MM.1S (cell line): ENCODE results near the gene PRIMA1.

Experiments
- DNase-seq: peaks from one replicate; pipeline ENCODE4 v3.0.0-alpha.2; 2015
- H2AFZ ChIP-seq: fragments of 300-600 bp; sonication (generic); 2 replicates; pipeline ENCODE4 v1.6.0; 2016; ENCODE audit warnings: antibody characterized with exemption, low read length
- H3F3A ChIP-seq: fragments of 300-600 bp; sonication (generic); 2 replicates; pipeline ENCODE4 v1.6.1; 2016; ENCODE audit warnings: mild to moderate bottlenecking, antibody characterized with exemption, low read length, moderate library complexity, mixed read lengths; ENCODE audit not compliant: insufficient read depth
- H3K27ac ChIP-seq: fragments of 300-600 bp; sonication (generic); 2 replicates; pipeline ENCODE4 v1.5.1; 2016; ENCODE audit warnings: mild to moderate bottlenecking, low read length
- H3K27me3 ChIP-seq: fragments of 300-600 bp; sonication (generic); replicated peaks from 2 replicates; pipeline ENCODE4 v1.6.0; 2016; ENCODE audit warnings: low read length; ENCODE audit not compliant: insufficient read depth
- H3K36me3 ChIP-seq: fragments of 300-600 bp; sonication (generic); replicated peaks from 2 replicates; pipeline ENCODE4 v1.6.1; 2016; ENCODE audit warnings: mild to moderate bottlenecking, low read length, mixed read lengths; ENCODE audit not compliant: insufficient read depth
- H3K4me1 ChIP-seq: fragments of 300-600 bp; sonication (generic); 2 replicates; pipeline ENCODE4 v1.6.1; 2016; ENCODE audit warnings: low read length, mixed read lengths
- H3K4me2 ChIP-seq: fragments of 300-600 bp; sonication (generic); 2 replicates; pipeline ENCODE4 v1.6.0; 2016; ENCODE audit warnings: low read depth, low read length
- H3K4me3 ChIP-seq: fragments of 300-600 bp; sonication (generic); 2 replicates; pipeline ENCODE4 v1.5.1; 2016; ENCODE audit warnings: low read length, mixed read lengths
- H3K79me2 ChIP-seq: fragments of 300-600 bp; sonication (generic); 2 replicates; pipeline ENCODE4 v1.6.1; 2016; ENCODE audit warnings: mixed run types, low read length, mixed read lengths
- H3K9ac ChIP-seq: fragments of 300-600 bp; sonication (generic); 2 replicates; pipeline ENCODE4 v1.6.1; 2016; ENCODE audit warnings: low read length, mixed read lengths
- H3K9me2 ChIP-seq: fragments of 300-600 bp; sonication (generic); replicated peaks from 2 replicates; pipeline ENCODE4 v1.6.1; 2016; ENCODE audit warnings: mild to moderate bottlenecking, low read length, mixed read lengths; ENCODE audit not compliant: insufficient read depth
- H3K9me3 ChIP-seq: fragments of 300-600 bp; sonication (generic); replicated peaks from 2 replicates; pipeline ENCODE4 v1.6.1; 2016; ENCODE audit warnings: mild to moderate bottlenecking, low read length, mixed read lengths; ENCODE audit not compliant: insufficient read depth
- H4K20me1 ChIP-seq: fragments of 300-600 bp; sonication (generic); 2 replicates; pipeline ENCODE4 v1.6.1; 2016; ENCODE audit warnings: mild to moderate bottlenecking, low read length, moderate library complexity, mixed read lengths; ENCODE audit not compliant: insufficient read depth
- EZH2 ChIP-seq: fragments of 300-600 bp; sonication (generic); optimal IDR thresholded peaks from 2 replicates; pipeline ENCODE3; 2017; ENCODE audit warnings: low read depth, mild to moderate bottlenecking, antibody characterized with exemption, low read length, mixed read lengths
- EZH2phosphoT487 ChIP-seq: fragments of 300-600 bp; sonication (generic); IDR thresholded peaks from 2 replicates; pipeline ENCODE4 v1.6.1; 2018; ENCODE audit warnings: antibody characterized with exemption, low read length
- TF ChIP-seq, protein P1 (sequence below): fragments of 300-600 bp; sonication (generic); IDR thresholded peaks from 2 replicates; pipeline ENCODE4 v1.5.1; 2016; ENCODE audit warnings: antibody characterized with exemption, low read length, mixed read lengths

PRIMA1 gene

DNA sequence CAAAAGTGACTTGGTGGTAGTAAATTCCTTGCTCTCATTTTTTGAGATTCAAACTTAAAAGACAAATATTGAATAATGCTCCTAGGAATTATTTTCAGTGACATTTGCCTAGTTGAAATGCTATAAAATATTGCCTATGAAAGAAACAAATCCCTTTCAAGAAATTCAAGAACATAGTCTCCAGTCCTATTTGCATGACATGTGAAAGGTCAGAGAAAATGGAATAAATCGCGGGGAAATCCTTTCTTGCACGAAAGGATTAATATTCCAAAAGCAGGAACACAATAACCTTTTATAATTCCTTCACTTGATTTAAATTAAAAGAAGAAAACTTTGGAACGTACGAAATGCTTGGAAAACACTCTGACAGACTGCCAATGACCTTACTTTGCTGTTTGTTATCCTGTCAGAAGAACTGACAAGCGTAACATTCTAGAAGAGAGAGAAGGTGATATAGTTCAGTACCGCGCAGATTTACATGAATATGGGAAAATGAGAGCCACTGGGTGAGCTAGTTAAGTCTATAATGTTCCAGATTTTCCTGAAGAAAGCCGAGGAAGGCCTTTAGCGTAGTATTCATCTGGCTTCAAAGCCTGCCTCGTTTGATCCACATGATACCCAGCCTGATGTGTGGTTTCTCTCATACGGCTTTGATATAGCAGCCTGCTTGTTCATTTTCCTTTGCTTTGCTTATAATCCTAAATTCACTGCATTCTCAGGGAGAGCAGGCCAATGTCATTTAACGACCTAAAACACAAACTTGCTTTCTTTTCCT, 103.0 kb downstream of the PRIMA1 start:
- Histone ChIP-seq H3K36me3 (no peaks in the 10 kb centered on the region), H2AFZ (no peak overlapping the region), H3K4me2 (no peak overlapping the region), H3K4me3 (no peak overlapping the region), H4K20me1 (no peaks in the 10 kb centered on the region), H3K27ac (no peak overlapping the region), H3K9ac (no peak overlapping the region), H3K9me3 (no peaks in the 10 kb centered on the region), H3K79me2 (no peaks in the 10 kb centered on the region), H3K9me2 (no peaks in the 10 kb centered on the region), H3F3A (no peaks in the 10 kb centered on the region), H3K27me3 (no peaks in the 10 kb centered on the region), H3K4me1 (no peaks in the 10 kb centered on the region)
- DNase-seq = no peak
- TF ChIP-seq EZH2phosphoT487 (no peak), EZH2 (no peak)
- TF ChIP-seq, protein P1, sequence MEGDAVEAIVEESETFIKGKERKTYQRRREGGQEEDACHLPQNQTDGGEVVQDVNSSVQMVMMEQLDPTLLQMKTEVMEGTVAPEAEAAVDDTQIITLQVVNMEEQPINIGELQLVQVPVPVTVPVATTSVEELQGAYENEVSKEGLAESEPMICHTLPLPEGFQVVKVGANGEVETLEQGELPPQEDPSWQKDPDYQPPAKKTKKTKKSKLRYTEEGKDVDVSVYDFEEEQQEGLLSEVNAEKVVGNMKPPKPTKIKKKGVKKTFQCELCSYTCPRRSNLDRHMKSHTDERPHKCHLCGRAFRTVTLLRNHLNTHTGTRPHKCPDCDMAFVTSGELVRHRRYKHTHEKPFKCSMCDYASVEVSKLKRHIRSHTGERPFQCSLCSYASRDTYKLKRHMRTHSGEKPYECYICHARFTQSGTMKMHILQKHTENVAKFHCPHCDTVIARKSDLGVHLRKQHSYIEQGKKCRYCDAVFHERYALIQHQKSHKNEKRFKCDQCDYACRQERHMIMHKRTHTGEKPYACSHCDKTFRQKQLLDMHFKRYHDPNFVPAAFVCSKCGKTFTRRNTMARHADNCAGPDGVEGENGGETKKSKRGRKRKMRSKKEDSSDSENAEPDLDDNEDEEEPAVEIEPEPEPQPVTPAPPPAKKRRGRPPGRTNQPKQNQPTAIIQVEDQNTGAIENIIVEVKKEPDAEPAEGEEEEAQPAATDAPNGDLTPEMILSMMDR = no peak

- no peaks in the 10 kb centered on the region for H3K27me3 ChIP-seq
- DNase-seq = no peak
- no peak overlapping the region for H3K4me3 ChIP-seq
- no peak overlapping the region for H2AFZ ChIP-seq
- no peaks in the 10 kb centered on the region for H3K36me3 ChIP-seq
- H3F3A ChIP-seq = no peaks in the 10 kb centered on the region
- H4K20me1 ChIP-seq = no peaks in the 10 kb centered on the region
- no peaks in the 10 kb centered on the region for H3K4me1 ChIP-seq
- H3K9me2 ChIP-seq = no peaks in the 10 kb centered on the region
- no peaks in the 10 kb centered on the region for H3K79me2 ChIP-seq
- H3K9ac ChIP-seq = no peak overlapping the region
- no peak overlapping the region for H3K27ac ChIP-seq
- no peak overlapping the region for H3K4me2 ChIP-seq
- no peaks in the 10 kb centered on the region for H3K9me3 ChIP-seq
- TF ChIP-seq EZH2 (no peak), EZH2phosphoT487 (no peak)
- TF ChIP-seq, protein P1 = no peak
These were observed 105.1 kb downstream of the PRIMA1 start for GRCh38 chr14:93683226-93683625.

DNA sequence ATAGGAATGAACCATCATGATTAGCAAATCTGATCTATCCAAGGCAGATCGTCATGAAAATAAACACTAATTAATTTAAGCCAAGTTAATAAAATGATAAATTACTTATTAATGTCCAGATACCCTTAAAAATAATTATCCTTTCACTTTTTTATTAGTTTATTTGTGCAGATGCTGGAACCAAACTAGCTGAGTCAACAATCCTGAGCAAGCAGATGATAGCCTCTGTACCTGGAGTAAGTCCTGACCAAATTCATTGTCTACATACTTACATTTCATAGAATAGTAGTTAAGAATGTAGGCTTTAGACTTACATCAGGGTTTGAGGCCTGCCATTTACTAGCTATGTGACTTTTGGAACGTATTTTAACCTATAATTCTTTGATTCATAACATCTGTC, 105.8 kb downstream of the PRIMA1 start:
- Histone ChIP-seq H3F3A (no peaks in the 10 kb centered on the region), H3K9me2 (no peaks in the 10 kb centered on the region), H3K27me3 (no peaks in the 10 kb centered on the region), H2AFZ (no peak overlapping the region), H3K4me1 (no peaks in the 10 kb centered on the region), H3K9me3 (no peaks in the 10 kb centered on the region), H3K4me3 (no peak overlapping the region), H3K27ac (no peak overlapping the region), H4K20me1 (no peaks in the 10 kb centered on the region), H3K79me2 (no peaks in the 10 kb centered on the region), H3K4me2 (no peak overlapping the region), H3K36me3 (no peaks in the 10 kb centered on the region), H3K9ac (no peak overlapping the region)
- TF ChIP-seq, protein P1 = no peak
- no peak for TF ChIP-seq EZH2phosphoT487
- no peak for TF ChIP-seq EZH2
- DNase-seq = no peak
